ENCODE measurements around the gene NIPAL1. TPM values are rescaled to one million over a fixed set of nuclear protein-coding genes. Genes with fewer than 3 reads are reported as not detected.
A peak's percentile ranks its signal among the peaks of the same experiment; 100 is the strongest.

The NIPAL1 gene
- total RNA-seq, 1 donor from 2014 or later: 0.68 TPM

DNA sequence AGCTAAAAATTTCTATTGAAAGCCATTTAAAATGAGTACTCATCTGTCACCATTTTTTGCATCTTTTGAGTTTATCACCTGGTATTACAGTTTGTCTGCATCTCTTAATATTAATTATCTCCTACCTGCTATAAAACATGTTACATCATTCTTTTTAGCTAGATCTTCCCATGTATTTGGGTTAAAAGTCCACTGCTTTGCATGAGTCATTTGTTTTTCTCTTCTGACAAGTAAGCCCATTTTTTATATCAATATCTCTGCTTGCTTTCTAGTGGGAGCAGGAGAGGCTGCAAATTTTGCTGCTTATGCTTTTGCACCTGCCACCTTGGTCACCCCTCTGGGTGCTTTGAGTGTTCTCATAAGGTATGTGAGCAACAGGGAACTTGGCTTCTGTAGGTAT, 16.1 kb downstream of the NIPAL1 start:
- TF ChIP-seq, protein P1, sequence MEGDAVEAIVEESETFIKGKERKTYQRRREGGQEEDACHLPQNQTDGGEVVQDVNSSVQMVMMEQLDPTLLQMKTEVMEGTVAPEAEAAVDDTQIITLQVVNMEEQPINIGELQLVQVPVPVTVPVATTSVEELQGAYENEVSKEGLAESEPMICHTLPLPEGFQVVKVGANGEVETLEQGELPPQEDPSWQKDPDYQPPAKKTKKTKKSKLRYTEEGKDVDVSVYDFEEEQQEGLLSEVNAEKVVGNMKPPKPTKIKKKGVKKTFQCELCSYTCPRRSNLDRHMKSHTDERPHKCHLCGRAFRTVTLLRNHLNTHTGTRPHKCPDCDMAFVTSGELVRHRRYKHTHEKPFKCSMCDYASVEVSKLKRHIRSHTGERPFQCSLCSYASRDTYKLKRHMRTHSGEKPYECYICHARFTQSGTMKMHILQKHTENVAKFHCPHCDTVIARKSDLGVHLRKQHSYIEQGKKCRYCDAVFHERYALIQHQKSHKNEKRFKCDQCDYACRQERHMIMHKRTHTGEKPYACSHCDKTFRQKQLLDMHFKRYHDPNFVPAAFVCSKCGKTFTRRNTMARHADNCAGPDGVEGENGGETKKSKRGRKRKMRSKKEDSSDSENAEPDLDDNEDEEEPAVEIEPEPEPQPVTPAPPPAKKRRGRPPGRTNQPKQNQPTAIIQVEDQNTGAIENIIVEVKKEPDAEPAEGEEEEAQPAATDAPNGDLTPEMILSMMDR (conservative IDR thresholded peaks at IDR 0.05): no peak
- H3K27ac Mint-ChIP-seq (ENCODE audit: unreplicated experiment): no peak overlapping the region

DNA sequence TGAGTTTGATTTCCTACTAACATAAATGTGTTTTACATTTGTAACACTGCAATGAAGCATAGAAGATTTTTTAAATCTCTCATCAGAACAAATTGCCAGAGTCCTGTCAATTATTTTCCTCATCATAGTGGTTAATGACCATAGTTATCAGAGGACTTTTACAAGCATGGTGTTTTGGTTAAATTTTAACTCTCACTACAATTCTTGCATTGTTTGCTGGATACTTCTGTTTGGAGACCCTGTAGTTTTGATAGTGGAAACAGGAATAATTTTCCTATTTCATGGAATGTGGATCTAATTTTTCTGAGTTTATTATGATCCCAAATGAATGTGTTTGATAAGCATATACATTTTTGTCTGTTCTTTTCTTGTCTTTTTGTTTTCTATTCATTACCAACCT, 16.8 kb downstream of the NIPAL1 start:
- DNase-seq (ENCODE audit: low read depth, low spot score): no peak
- Mint-ChIP-seq H3K4me3 (no peak overlapping the region), H3K4me1 (no peaks in the 10 kb centered on the region), H3K36me3 (ENCODE audit: low read depth) (no peaks in the 10 kb centered on the region), H3K27me3 (ENCODE audit: low read depth) (no peaks in the 10 kb centered on the region), H3K27ac (ENCODE audit: unreplicated experiment) (no peak overlapping the region), H3K9me3 (no peaks in the 10 kb centered on the region)
- TF ChIP-seq, protein P1 (conservative IDR thresholded peaks at IDR 0.05): no peak

More for the DNA sequence above, 16.1 kb downstream of the NIPAL1 start:
- Mint-ChIP-seq H3K4me3 (no peak overlapping the region), H3K36me3 (ENCODE audit: low read depth) (no peaks in the 10 kb centered on the region), H3K4me1 (no peaks in the 10 kb centered on the region), H3K9me3 (no peaks in the 10 kb centered on the region), H3K27me3 (ENCODE audit: low read depth) (no peaks in the 10 kb centered on the region)
- no peak for DNase-seq (ENCODE audit: low read depth, low spot score)

DNA sequence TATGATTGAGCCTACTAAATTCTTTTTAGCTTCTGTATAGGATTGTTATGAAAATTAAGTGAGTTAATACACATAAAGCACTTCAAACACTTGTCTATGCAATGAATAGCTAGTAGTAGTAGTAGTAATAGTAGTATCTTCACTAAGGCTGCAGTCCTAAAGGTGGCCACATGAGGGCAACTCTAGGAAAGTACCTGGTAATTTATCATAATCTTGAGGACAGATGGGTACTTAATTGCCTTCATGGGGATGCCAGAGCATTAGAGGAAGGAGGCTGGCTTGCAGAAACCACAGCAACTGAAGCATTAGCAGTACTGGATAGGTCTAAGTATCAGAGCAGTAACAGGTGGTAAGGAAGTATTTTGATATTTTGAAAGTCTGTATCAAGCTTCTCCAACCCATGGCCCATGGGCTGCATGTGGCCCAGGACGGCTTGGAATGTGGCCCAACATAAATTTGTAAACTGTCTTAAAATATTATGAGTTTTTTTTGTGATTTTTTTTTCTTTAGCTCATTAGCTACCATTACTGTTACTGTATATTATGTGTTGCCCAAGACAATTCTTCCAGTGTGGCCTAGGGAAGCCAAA, 17.3 kb downstream of the NIPAL1 start:
- DNase-seq (ENCODE audit: low read depth, low spot score): peak; percentile 8
- H3K27ac Mint-ChIP-seq (ENCODE audit: unreplicated experiment): no peak overlapping the region
- no peaks in the 10 kb centered on the region for H3K27me3 Mint-ChIP-seq (ENCODE audit: low read depth)
- no peaks in the 10 kb centered on the region for H3K36me3 Mint-ChIP-seq (ENCODE audit: low read depth)
- TF ChIP-seq, protein P1 (conservative IDR thresholded peaks at IDR 0.05): peak; percentile 72
- no peaks in the 10 kb centered on the region for H3K4me1 Mint-ChIP-seq
- no peak overlapping the region for H3K4me3 Mint-ChIP-seq
- H3K9me3 Mint-ChIP-seq: no peaks in the 10 kb centered on the region

DNA sequence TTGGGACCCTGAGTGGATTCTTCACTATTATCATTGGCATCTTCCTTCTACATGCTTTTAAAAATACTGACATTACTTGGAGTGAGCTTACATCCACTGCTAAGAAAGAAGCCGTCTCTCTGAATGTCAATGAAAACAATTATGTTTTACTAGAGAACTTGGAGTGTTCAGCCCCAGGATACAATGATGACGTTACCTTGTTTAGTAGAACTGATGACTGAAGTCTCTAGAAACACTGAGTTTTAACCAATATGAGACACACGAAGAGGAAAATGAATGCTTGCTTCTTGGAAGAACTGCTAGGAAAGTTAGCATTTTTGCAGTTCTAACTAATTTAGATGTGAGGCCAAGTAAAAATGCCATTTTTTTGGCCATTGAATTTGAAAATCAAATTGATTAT, 19.4 kb downstream of the NIPAL1 start:
- no peaks in the 10 kb centered on the region for H3K9me3 Mint-ChIP-seq
- TF ChIP-seq, protein P1 (conservative IDR thresholded peaks at IDR 0.05): no peak
- no peak overlapping the region for H3K4me3 Mint-ChIP-seq
- no peak for DNase-seq (ENCODE audit: low read depth, low spot score)
- H3K36me3 Mint-ChIP-seq (ENCODE audit: low read depth): no peaks in the 10 kb centered on the region
- no peaks in the 10 kb centered on the region for H3K4me1 Mint-ChIP-seq
- H3K27ac Mint-ChIP-seq (ENCODE audit: unreplicated experiment): no peak overlapping the region
- no peaks in the 10 kb centered on the region for H3K27me3 Mint-ChIP-seq (ENCODE audit: low read depth)

DNA sequence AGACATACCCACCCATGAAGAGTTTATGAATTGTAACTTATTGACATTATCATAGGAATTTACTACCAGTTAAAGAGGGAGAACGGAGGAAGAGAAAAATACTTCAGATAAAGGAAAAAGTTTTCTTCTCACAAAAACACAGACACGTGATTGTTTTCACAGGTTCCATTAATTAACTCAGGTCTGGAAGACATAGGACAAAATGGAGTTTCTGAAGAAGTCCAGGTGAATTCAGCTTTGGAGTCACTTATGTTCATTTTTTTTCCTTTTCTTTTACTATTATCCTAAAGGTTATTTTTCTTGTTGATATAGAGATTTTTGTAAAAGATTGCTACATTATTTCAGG, 20.5 kb downstream of the NIPAL1 start:
- no peaks in the 10 kb centered on the region for H3K36me3 Mint-ChIP-seq (ENCODE audit: low read depth)
- no peak overlapping the region for H3K27ac Mint-ChIP-seq (ENCODE audit: unreplicated experiment)
- no peaks in the 10 kb centered on the region for H3K9me3 Mint-ChIP-seq
- TF ChIP-seq, protein P1 (conservative IDR thresholded peaks at IDR 0.05): no peak
- no peak overlapping the region for H3K4me3 Mint-ChIP-seq
- no peaks in the 10 kb centered on the region for H3K4me1 Mint-ChIP-seq
- H3K27me3 Mint-ChIP-seq (ENCODE audit: low read depth): no peaks in the 10 kb centered on the region
- no peak for DNase-seq (ENCODE audit: low read depth, low spot score)
